Activated CD8-positive, alpha-beta T cell treated with anti-CD3 and anti-CD28 coated beads for 36 hours (primary cell): Measurements from ENCODE around the gene EFHD1. TPM values are rescaled to one million over a fixed set of nuclear protein-coding genes. Genes with fewer than 3 reads are reported as not detected.

Experiments used
- ATAC-seq: fragments of 200-7000 bp; cut with Tn5 transposase; one replicate; pipeline ENCODE4 v1.10.0; 2021; ENCODE audit warnings: mild to moderate bottlenecking, moderate library complexity
- CTCF ChIA-PET: fragments of 350-600 bp; sonication (Branson Sonifier 250); formaldehyde crosslinking; loops from one replicate; lab custom pipeline; 2021; ENCODE audit warnings: antibody characterized with exemption; lab: Charles Lee
- POLR2A ChIA-PET: fragments of 350-600 bp; sonication (Branson Sonifier 250); formaldehyde crosslinking; loops from one replicate; lab custom pipeline; 2021; ENCODE audit warnings: antibody characterized with exemption; lab: Charles Lee
- DNase-seq: peaks from one replicate; pipeline ENCODE4 v3.0.0-alpha.2; 2020
- H3K27ac Mint-ChIP-seq: one replicate; pipeline ENCODE4 v1.8.0; 2021; ENCODE audit warnings: mild to moderate bottlenecking, mixed read lengths
- H3K27me3 Mint-ChIP-seq: one replicate; pipeline ENCODE4 v1.8.0; 2021; ENCODE audit warnings: mixed read lengths
- H3K36me3 Mint-ChIP-seq: one replicate; pipeline ENCODE4 v1.8.0; 2021; ENCODE audit warnings: low read depth, mixed read lengths
- H3K4me1 Mint-ChIP-seq: one replicate; pipeline ENCODE4 v1.8.0; 2021; ENCODE audit warnings: low read depth, mixed read lengths
- H3K4me3 Mint-ChIP-seq: one replicate; pipeline ENCODE4 v1.8.0; 2021; ENCODE audit warnings: mild to moderate bottlenecking, moderate library complexity, mixed read lengths
- H3K9me3 Mint-ChIP-seq: one replicate; pipeline ENCODE4 v1.8.0; 2021; ENCODE audit warnings: mixed read lengths
- CTCF ChIP-seq: fragments of 200-600 bp; IDR thresholded peaks from one replicate; pipeline ENCODE4 v1.8.0; 2022; ENCODE audit warnings: antibody characterized with exemption, mild to moderate bottlenecking
- intact Hi-C: fragments of 100-400 bp; cut with micrococcal nuclease; formaldehyde crosslinking; loops from one replicate; pipeline ENCODE4 v1.10.0; 2022
- total RNA-seq, 2 experiments: library from RNA; stranded (reverse); gene quantifications; one replicate each; pipeline ENCODE4 v1.2.3, GENCODE V29; 2021

EFHD1 gene
- total RNA-seq, 2 experiments from 2014 or later, result 0.70 to 1.2 TPM

- Mint-ChIP-seq H3K9me3 (peaks cover 2% of the 10 kb centered on the region), H3K27me3 (no peaks in the 10 kb centered on the region), H3K4me1 (peaks cover 29% of the 10 kb centered on the region), H3K36me3 (peaks cover 30% of the 10 kb centered on the region), H3K27ac (peak within 1 kb of the TSS; percentile 88), H3K4me3 (peak within 1 kb of the TSS; percentile 98)
- ATAC-seq (peak; percentile 93), DNase-seq (peak; percentile 95)
- intact Hi-C loops, result no loop called here
- POLR2A ChIA-PET, result interaction anchor here (0.6 to 1.4 kb wide), 4 partner anchors 9 to 363 kb away, joined by 3 to 4 read pairs (median 4); partner anchors contain the start of gene INPP5D
- TF ChIP-seq CTCF, result no peak
- CTCF ChIA-PET, result interaction anchor here (1.0 kb wide), 1 partner anchor 18 kb away, joined by 3 read pairs; no protein-coding TSS in a partner anchor
Measured at GRCh38 chr2:232697059-232697806, 63.8 kb downstream of the EFHD1 start, which contains the start of gene GIGYF2. Gene GIGYF2 (plus strand): TSS chr2:232697331. CDS start chr2:232735198, 37,867 bp downstream.

GRCh38 chr2:232697807-232698110, 64.4 kb downstream of the EFHD1 start:
- H3K36me3 Mint-ChIP-seq, result peaks cover 33% of the 10 kb centered on the region
- peak overlapping the region; percentile 88 for H3K27ac Mint-ChIP-seq
- no peak for DNase-seq
- TF ChIP-seq CTCF, result no peak
- no peak for ATAC-seq
- H3K4me3 Mint-ChIP-seq, result peak overlapping the region; percentile 98
- H3K27me3 Mint-ChIP-seq, result no peaks in the 10 kb centered on the region
- POLR2A ChIA-PET, result interaction anchor here (0.6 to 1.4 kb wide), 2 partner anchors 201 to 362 kb away, joined by 4 read pairs; partner anchors contain the start of gene INPP5D
- CTCF ChIA-PET, result no interaction called here
- peaks cover 2% of the 10 kb centered on the region for H3K9me3 Mint-ChIP-seq
- H3K4me1 Mint-ChIP-seq, result peaks cover 32% of the 10 kb centered on the region
- intact Hi-C loops, result no loop called here

GRCh38 chr2:232698556-232699091, 65.2 kb downstream of the EFHD1 start:
- no peak for ATAC-seq
- Mint-ChIP-seq H3K9me3 (peaks cover 2% of the 10 kb centered on the region), H3K27ac (peak overlapping the region; percentile 88), H3K4me3 (peak overlapping the region; percentile 98), H3K27me3 (no peaks in the 10 kb centered on the region), H3K4me1 (peaks cover 35% of the 10 kb centered on the region), H3K36me3 (peaks cover 36% of the 10 kb centered on the region)
- CTCF ChIA-PET, result no interaction called here
- intact Hi-C loops, result no loop called here
- POLR2A ChIA-PET, result no interaction called here
- TF ChIP-seq CTCF, result no peak
- DNase-seq, result no peak

DNA sequence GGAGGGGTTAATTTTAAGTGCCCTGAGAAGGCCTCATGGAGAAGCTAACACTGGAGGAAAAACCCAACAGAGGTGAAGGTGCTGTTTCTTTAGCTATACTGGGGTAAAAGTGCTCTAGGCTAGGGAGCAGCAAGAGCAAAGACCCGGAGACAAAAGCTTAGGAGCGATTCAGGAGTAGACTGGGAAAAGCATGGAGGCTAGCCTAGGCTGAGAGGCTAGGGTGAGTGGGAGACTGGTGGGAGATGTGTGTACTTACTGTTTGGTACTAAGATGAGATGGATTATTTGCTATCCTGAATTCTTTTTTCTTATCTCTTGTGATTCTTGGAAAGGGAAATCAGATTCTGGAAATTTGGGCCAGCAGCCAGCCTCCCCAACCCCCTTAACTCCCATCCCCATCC, 65.7 kb downstream of the EFHD1 start:
- peaks cover 2% of the 10 kb centered on the region for H3K9me3 Mint-ChIP-seq
- no peak for ATAC-seq
- CTCF ChIA-PET, result no interaction called here
- H3K36me3 Mint-ChIP-seq, result peaks cover 39% of the 10 kb centered on the region
- no peaks in the 10 kb centered on the region for H3K27me3 Mint-ChIP-seq
- peak overlapping the region; percentile 88 for H3K27ac Mint-ChIP-seq
- POLR2A ChIA-PET, result no interaction called here
- peak overlapping the region; percentile 98 for H3K4me3 Mint-ChIP-seq
- no peak for DNase-seq
- no peak for TF ChIP-seq CTCF
- intact Hi-C loops, result no loop called here
- H3K4me1 Mint-ChIP-seq, result peaks cover 35% of the 10 kb centered on the region

DNA sequence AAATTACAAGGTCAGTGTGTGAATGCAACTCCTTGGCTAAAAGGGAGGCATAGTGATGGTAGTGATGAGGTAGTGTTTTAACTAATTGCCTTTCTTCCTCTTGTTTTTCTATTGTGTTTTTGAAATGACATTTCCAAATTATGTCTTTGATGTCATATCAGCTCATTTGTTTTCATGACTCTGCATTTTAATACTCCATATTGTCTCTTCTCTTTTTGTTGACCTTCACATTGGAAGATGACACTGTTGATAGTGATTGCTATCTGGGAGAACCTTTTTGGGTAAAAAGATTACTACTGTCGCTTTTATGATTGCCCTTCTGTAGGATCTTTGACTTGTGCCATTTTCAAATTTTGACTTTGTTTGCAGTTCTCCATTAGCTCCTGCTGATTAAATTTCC, 66.8 kb downstream of the EFHD1 start:
- CTCF ChIA-PET, result interaction anchor here (1.1 kb wide), 1 partner anchor 40 kb away, joined by 3 read pairs; no protein-coding TSS in a partner anchor
- peak overlapping the region; percentile 3 for H3K27ac Mint-ChIP-seq

More for the DNA sequence above, 66.8 kb downstream of the EFHD1 start:
- H3K36me3 Mint-ChIP-seq, result peaks cover 46% of the 10 kb centered on the region
- DNase-seq (no peak), ATAC-seq (no peak)
- H3K4me3 Mint-ChIP-seq, result peak overlapping the region; percentile 9
- peaks cover 36% of the 10 kb centered on the region for H3K4me1 Mint-ChIP-seq
- intact Hi-C loops, result no loop called here
- H3K9me3 Mint-ChIP-seq, result no peaks in the 10 kb centered on the region
- TF ChIP-seq CTCF, result no peak
- POLR2A ChIA-PET, result no interaction called here
- no peaks in the 10 kb centered on the region for H3K27me3 Mint-ChIP-seq
